Kidney epithelial cell (primary cell): ENCODE measurements around the gene MPV17. TPM values are rescaled to one million over a fixed set of nuclear protein-coding genes. Genes with fewer than 3 reads are reported as not detected.
"Not testable (repeated sequence)": the region's sequence is repeated elsewhere in the genome, so short reads cannot be mapped to it uniquely, and the experiment has no call there.

Experiments used
- DNase-seq: peaks from one replicate; pipeline ENCODE4 v3.0.0-alpha.2; 2010; ENCODE audit warnings: low read depth
- H3K27me3 ChIP-seq: 2 replicates; pipeline ENCODE4 v1.6.0; 2011; ENCODE audit warnings: low read length; ENCODE audit not compliant: control insufficient read depth, insufficient read depth
- H3K36me3 ChIP-seq: 2 replicates; pipeline ENCODE4 v1.5.1; 2011; ENCODE audit warnings: low read length; ENCODE audit not compliant: control insufficient read depth, insufficient read depth
- H3K4me3 ChIP-seq: 2 replicates; pipeline ENCODE4 v1.5.1; 2011; ENCODE audit warnings: low read depth, mild to moderate bottlenecking, control low read depth, low read length
- total RNA-seq: library from RNA; depleted of rRNA; stranded (reverse); fragments of >200 nt; gene quantifications from 2 replicates; pipeline ENCODE4 v1.2.3, GENCODE V29; 2015
- TF ChIP-seq, protein P1 (sequence below): IDR thresholded peaks from 2 replicates; pipeline ENCODE4 v1.5.1; 2011; ENCODE audit warnings: mild to moderate bottlenecking, moderate library complexity, low read length, control low read depth, inconsistent platforms; ENCODE audit not compliant: insufficient read depth, poor library complexity, severe bottlenecking

The MPV17 gene
- total RNA-seq, 1 donor from 2014 or later, result 105 TPM

GRCh38 chr2:27275211-27276150 is 47.4 kb downstream of the MPV17 start, which contains the start of gene DNAJC5G:
Gene DNAJC5G (plus strand): TSS chr2:27275433. CDS start chr2:27276729, 1,296 bp downstream.
- Histone ChIP-seq H3K36me3 (no peaks in the 10 kb centered on the region), H3K4me3 (no peak within 1 kb of the TSS), H3K27me3 (peaks cover 22% of the 10 kb centered on the region)
- no peak for DNase-seq
- TF ChIP-seq, protein P1, sequence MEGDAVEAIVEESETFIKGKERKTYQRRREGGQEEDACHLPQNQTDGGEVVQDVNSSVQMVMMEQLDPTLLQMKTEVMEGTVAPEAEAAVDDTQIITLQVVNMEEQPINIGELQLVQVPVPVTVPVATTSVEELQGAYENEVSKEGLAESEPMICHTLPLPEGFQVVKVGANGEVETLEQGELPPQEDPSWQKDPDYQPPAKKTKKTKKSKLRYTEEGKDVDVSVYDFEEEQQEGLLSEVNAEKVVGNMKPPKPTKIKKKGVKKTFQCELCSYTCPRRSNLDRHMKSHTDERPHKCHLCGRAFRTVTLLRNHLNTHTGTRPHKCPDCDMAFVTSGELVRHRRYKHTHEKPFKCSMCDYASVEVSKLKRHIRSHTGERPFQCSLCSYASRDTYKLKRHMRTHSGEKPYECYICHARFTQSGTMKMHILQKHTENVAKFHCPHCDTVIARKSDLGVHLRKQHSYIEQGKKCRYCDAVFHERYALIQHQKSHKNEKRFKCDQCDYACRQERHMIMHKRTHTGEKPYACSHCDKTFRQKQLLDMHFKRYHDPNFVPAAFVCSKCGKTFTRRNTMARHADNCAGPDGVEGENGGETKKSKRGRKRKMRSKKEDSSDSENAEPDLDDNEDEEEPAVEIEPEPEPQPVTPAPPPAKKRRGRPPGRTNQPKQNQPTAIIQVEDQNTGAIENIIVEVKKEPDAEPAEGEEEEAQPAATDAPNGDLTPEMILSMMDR, result no peak

GRCh38 chr2:27272537-27273522 is 50.1 kb downstream of the MPV17 start:
- DNase-seq, H3K4me3 ChIP-seq, H3K36me3 ChIP-seq: not testable (repeated sequence)
- peaks cover 27% of the 10 kb centered on the region for H3K27me3 ChIP-seq

GRCh38 chr2:27271631-27272340 is 51.1 kb downstream of the MPV17 start:
- no peak for DNase-seq
- peaks cover 27% of the 10 kb centered on the region for H3K27me3 ChIP-seq
- H3K4me3 ChIP-seq, result no peak overlapping the region
- no peaks in the 10 kb centered on the region for H3K36me3 ChIP-seq
- TF ChIP-seq, protein P1, result no peak

DNA sequence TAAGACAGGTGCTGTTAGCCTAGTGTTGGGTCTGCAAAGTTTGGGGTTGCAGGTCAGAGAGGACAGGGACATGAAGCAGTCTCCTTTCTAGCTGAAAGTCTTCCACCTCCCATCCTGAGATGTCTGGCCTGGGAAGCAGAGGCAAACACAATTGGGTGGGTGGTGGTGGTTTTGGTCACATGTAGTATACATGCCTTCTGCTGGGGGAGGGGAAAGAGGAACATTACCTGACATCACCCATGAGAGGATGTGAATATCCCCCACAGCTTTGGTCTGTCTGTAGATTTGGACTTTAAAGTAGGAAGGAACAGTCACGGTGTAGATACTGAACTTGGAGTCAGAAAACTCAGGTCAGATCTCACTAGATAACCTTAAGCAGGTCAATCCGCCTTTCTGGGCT is 52.2 kb downstream of the MPV17 start:
- Histone ChIP-seq H3K27me3 (peaks cover 32% of the 10 kb centered on the region), H3K4me3 (no peak overlapping the region), H3K36me3 (no peaks in the 10 kb centered on the region)
- TF ChIP-seq, protein P1, result no peak
- DNase-seq, result no peak

DNA sequence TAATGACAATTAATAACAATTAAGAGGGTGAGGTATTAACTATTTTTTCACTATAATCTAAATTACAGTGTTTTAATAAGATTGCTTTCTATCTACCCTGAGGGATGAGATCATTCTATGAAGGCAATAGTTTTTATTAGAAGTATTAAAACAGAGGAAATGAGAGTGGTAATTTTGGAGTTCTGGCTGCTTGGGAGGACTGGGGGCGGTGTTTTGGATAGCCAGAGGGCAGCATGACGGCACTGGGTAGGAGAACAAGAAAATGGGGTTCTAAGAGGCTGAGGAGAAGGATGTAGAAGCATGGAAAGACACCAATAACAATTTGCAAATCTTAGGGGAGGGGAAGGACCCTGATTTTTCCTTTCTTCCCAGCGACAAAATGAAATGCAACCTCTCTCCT is 52.8 kb downstream of the MPV17 start:
- H3K36me3 ChIP-seq, result no peaks in the 10 kb centered on the region
- TF ChIP-seq, protein P1, result no peak
- H3K4me3 ChIP-seq, result no peak overlapping the region
- DNase-seq, result no peak
- peaks cover 34% of the 10 kb centered on the region for H3K27me3 ChIP-seq

GRCh38 chr2:27268296-27268695 is 54.6 kb downstream of the MPV17 start:
- peaks cover 52% of the 10 kb centered on the region for H3K27me3 ChIP-seq
- H3K36me3 ChIP-seq, DNase-seq, H3K4me3 ChIP-seq: not testable (repeated sequence)
